ENCODE data around the gene BTN1A1.

Gene BTN1A1

DNA sequence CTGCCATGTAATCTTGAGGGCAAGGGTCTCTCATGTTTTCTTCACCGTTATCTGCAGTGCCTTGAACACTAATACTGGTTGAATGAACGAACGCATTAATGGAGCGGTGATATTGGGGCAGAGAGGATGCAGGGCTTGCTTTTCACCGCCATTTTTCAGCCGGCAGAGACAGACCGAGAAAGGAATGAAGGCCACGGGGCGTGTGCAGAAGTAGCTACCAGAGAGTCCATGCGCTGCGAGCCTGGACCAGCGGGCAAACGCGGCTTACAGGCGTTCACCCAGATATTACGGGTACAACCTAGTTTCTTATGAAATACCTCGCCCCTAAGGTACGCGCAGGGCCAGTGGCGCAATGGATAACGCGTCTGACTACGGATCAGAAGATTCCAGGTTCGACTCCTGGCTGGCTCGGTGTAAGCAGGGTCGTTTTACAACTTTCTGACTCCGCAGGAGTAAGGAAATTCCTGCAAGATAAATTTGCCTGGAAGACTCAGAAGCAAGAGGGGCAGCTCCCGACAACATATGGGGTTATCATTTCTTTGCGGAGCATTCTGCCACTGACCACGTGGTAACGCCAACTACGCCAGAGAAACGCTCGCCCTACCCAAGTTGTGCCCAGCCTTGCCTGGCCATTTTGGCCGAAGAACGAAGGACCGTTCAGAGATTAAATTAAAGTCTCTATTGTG lies 37.2 kb downstream of the BTN1A1 start (continued):
- TF ChIP-seq, protein P1, sequence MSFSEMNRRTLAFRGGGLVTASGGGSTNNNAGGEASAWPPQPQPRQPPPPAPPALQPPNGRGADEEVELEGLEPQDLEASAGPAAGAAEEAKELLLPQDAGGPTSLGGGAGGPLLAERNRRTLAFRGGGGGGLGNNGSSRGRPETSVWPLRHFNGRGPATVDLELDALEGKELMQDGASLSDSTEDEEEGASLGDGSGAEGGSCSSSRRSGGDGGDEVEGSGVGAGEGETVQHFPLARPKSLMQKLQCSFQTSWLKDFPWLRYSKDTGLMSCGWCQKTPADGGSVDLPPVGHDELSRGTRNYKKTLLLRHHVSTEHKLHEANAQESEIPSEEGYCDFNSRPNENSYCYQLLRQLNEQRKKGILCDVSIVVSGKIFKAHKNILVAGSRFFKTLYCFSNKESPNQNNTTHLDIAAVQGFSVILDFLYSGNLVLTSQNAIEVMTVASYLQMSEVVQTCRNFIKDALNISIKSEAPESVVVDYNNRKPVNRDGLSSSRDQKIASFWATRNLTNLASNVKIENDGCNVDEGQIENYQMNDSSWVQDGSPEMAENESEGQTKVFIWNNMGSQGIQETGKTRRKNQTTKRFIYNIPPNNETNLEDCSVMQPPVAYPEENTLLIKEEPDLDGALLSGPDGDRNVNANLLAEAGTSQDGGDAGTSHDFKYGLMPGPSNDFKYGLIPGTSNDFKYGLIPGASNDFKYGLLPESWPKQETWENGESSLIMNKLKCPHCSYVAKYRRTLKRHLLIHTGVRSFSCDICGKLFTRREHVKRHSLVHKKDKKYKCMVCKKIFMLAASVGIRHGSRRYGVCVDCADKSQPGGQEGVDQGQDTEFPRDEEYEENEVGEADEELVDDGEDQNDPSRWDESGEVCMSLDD (tag by site-specific recombination; IDR thresholded peaks at IDR 0.05) = peak; percentile 91
- peak; percentile 27; the same call in 1 of the 2 replicates for TF ChIP-seq ZNF623 (tag by site-specific recombination; IDR thresholded peaks at IDR 0.05)
- TF ChIP-seq, protein P2, sequence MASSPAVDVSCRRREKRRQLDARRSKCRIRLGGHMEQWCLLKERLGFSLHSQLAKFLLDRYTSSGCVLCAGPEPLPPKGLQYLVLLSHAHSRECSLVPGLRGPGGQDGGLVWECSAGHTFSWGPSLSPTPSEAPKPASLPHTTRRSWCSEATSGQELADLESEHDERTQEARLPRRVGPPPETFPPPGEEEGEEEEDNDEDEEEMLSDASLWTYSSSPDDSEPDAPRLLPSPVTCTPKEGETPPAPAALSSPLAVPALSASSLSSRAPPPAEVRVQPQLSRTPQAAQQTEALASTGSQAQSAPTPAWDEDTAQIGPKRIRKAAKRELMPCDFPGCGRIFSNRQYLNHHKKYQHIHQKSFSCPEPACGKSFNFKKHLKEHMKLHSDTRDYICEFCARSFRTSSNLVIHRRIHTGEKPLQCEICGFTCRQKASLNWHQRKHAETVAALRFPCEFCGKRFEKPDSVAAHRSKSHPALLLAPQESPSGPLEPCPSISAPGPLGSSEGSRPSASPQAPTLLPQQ (tag by site-specific recombination; IDR thresholded peaks at IDR 0.05) = peak; percentile 71
- peak; percentile 14 for TF ChIP-seq ZNF529 (tag by site-specific recombination; IDR thresholded peaks at IDR 0.05; ENCODE audit: insufficient replicate concordance)
- TF ChIP-seq, protein P3, sequence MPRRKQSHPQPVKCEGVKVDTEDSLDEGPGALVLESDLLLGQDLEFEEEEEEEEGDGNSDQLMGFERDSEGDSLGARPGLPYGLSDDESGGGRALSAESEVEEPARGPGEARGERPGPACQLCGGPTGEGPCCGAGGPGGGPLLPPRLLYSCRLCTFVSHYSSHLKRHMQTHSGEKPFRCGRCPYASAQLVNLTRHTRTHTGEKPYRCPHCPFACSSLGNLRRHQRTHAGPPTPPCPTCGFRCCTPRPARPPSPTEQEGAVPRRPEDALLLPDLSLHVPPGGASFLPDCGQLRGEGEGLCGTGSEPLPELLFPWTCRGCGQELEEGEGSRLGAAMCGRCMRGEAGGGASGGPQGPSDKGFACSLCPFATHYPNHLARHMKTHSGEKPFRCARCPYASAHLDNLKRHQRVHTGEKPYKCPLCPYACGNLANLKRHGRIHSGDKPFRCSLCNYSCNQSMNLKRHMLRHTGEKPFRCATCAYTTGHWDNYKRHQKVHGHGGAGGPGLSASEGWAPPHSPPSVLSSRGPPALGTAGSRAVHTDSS (tag by site-specific recombination; IDR thresholded peaks at IDR 0.05) = peak; percentile 21; the same call in 1 of the 2 replicates
- peak; percentile 47; the same call in 1 of the 2 replicates for TF ChIP-seq ZNF843 (tag by site-specific recombination; IDR thresholded peaks at IDR 0.05)
- TF ChIP-seq WT1 (tag by site-specific recombination; IDR thresholded peaks at IDR 0.05) = peak; percentile 72
- no peak for TF ChIP-seq ZNF837 (tag by site-specific recombination; IDR thresholded peaks at IDR 0.05)
- TF ChIP-seq, protein P4, sequence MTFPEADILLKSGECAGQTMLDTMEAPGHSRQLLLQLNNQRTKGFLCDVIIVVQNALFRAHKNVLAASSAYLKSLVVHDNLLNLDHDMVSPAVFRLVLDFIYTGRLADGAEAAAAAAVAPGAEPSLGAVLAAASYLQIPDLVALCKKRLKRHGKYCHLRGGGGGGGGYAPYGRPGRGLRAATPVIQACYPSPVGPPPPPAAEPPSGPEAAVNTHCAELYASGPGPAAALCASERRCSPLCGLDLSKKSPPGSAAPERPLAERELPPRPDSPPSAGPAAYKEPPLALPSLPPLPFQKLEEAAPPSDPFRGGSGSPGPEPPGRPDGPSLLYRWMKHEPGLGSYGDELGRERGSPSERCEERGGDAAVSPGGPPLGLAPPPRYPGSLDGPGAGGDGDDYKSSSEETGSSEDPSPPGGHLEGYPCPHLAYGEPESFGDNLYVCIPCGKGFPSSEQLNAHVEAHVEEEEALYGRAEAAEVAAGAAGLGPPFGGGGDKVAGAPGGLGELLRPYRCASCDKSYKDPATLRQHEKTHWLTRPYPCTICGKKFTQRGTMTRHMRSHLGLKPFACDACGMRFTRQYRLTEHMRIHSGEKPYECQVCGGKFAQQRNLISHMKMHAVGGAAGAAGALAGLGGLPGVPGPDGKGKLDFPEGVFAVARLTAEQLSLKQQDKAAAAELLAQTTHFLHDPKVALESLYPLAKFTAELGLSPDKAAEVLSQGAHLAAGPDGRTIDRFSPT (tag by site-specific recombination; IDR thresholded peaks at IDR 0.05) = peak; percentile 100
- TF ChIP-seq, protein P5, sequence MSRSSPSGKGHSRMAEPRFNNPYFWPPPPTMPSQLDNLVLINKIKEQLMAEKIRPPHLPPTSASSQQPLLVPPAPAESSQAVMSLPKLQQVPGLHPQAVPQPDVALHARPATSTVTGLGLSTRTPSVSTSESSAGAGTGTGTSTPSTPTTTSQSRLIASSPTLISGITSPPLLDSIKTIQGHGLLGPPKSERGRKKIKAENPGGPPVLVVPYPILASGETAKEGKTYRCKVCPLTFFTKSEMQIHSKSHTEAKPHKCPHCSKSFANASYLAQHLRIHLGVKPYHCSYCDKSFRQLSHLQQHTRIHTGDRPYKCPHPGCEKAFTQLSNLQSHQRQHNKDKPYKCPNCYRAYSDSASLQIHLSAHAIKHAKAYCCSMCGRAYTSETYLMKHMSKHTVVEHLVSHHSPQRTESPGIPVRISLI (tag by site-specific recombination; IDR thresholded peaks at IDR 0.05) = peak; percentile 12; the same call in 1 of the 2 replicates
- TF ChIP-seq BCL11A (tag by site-specific recombination; IDR thresholded peaks at IDR 0.05; ENCODE audit: low read depth) = peak; percentile 95; the same call in 1 of the 2 replicates
- TF ChIP-seq ZNF146 (tag by site-specific recombination; IDR thresholded peaks at IDR 0.05) = 0 out of 2 replicates have a peak, but pooled peaks have one; percentile 30
- no peak for TF ChIP-seq ZNF157 (tag by site-specific recombination; IDR thresholded peaks at IDR 0.05)
- TF ChIP-seq ZNF140 (tag by site-specific recombination; IDR thresholded peaks at IDR 0.05) = no peak
- TF ChIP-seq, protein P6, sequence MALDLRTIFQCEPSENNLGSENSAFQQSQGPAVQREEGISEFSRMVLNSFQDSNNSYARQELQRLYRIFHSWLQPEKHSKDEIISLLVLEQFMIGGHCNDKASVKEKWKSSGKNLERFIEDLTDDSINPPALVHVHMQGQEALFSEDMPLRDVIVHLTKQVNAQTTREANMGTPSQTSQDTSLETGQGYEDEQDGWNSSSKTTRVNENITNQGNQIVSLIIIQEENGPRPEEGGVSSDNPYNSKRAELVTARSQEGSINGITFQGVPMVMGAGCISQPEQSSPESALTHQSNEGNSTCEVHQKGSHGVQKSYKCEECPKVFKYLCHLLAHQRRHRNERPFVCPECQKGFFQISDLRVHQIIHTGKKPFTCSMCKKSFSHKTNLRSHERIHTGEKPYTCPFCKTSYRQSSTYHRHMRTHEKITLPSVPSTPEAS (tag by site-specific recombination; IDR thresholded peaks at IDR 0.05) = 0 out of 2 replicates have a peak, but pooled peaks have one; percentile 37
- TF ChIP-seq YY1 (tag by site-specific recombination; IDR thresholded peaks at IDR 0.05) = peak; percentile 76; the same call in 1 of the 2 replicates
- peak; percentile 80; the same call in 1 of the 2 replicates for TF ChIP-seq ZSCAN23 (tag by site-specific recombination; IDR thresholded peaks at IDR 0.05)
- peak; percentile 44; the same call in 1 of the 2 replicates for TF ChIP-seq ZBTB48 (tag by site-specific recombination; IDR thresholded peaks at IDR 0.05)
- TF ChIP-seq ZNF423 (tag by site-specific recombination; IDR thresholded peaks at IDR 0.05) = no peak
- TF ChIP-seq, protein P7, sequence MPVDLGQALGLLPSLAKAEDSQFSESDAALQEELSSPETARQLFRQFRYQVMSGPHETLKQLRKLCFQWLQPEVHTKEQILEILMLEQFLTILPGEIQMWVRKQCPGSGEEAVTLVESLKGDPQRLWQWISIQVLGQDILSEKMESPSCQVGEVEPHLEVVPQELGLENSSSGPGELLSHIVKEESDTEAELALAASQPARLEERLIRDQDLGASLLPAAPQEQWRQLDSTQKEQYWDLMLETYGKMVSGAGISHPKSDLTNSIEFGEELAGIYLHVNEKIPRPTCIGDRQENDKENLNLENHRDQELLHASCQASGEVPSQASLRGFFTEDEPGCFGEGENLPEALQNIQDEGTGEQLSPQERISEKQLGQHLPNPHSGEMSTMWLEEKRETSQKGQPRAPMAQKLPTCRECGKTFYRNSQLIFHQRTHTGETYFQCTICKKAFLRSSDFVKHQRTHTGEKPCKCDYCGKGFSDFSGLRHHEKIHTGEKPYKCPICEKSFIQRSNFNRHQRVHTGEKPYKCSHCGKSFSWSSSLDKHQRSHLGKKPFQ (tag by site-specific recombination; IDR thresholded peaks at IDR 0.05) = peak; percentile 24; the same call in 1 of the 2 replicates
- TF ChIP-seq, protein P8, sequence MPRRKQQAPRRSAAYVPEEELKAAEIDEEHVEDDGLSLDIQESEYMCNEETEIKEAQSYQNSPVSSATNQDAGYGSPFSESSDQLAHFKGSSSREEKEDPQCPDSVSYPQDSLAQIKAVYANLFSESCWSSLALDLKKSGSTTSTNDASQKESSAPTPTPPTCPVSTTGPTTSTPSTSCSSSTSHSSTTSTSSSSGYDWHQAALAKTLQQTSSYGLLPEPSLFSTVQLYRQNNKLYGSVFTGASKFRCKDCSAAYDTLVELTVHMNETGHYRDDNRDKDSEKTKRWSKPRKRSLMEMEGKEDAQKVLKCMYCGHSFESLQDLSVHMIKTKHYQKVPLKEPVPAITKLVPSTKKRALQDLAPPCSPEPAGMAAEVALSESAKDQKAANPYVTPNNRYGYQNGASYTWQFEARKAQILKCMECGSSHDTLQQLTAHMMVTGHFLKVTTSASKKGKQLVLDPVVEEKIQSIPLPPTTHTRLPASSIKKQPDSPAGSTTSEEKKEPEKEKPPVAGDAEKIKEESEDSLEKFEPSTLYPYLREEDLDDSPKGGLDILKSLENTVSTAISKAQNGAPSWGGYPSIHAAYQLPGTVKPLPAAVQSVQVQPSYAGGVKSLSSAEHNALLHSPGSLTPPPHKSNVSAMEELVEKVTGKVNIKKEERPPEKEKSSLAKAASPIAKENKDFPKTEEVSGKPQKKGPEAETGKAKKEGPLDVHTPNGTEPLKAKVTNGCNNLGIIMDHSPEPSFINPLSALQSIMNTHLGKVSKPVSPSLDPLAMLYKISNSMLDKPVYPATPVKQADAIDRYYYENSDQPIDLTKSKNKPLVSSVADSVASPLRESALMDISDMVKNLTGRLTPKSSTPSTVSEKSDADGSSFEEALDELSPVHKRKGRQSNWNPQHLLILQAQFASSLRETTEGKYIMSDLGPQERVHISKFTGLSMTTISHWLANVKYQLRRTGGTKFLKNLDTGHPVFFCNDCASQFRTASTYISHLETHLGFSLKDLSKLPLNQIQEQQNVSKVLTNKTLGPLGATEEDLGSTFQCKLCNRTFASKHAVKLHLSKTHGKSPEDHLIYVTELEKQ (tag by site-specific recombination; IDR thresholded peaks at IDR 0.05; ENCODE audit: borderline replicate concordance) = peak; percentile 94
- TF ChIP-seq ZNF366 (tag by site-specific recombination; conservative IDR thresholded peaks at IDR 0.05) = peak; percentile 95
